GM18498 (cell line): Measurements from ENCODE around the gene INKA2.

Experiments
- ATAC-seq: cut with Tn5 transposase; IDR thresholded peaks from one replicate; pipeline ENCODE4 v1.9.1; 2021; ENCODE audit warnings: mild to moderate bottlenecking, moderate library complexity; ENCODE audit not compliant: unreplicated experiment

INKA2 gene

DNA sequence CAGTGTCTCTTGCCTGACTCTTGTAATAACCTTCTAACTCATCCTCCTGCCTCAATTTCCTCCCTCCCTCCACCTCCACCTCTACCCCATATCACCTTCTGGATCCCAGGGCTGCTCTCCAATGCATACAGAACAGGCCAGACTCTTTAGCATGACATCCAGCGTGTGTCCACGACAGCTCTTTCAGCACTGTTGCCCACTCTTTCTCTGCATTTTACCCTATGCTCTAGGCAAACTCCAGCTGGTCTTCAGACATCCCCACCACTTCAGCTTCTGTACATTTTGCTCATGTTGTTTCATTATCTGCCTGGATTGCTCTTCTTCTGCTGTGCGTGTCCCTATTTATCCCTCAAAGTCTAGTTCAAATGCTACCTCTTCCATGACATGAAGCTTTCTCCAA is 4.8 kb downstream of the INKA2 start:
- no peak for ATAC-seq

- ATAC-seq = no peak
These were observed 5.2 kb downstream of the INKA2 start for GRCh38 chr1:111733992-111734341.

DNA sequence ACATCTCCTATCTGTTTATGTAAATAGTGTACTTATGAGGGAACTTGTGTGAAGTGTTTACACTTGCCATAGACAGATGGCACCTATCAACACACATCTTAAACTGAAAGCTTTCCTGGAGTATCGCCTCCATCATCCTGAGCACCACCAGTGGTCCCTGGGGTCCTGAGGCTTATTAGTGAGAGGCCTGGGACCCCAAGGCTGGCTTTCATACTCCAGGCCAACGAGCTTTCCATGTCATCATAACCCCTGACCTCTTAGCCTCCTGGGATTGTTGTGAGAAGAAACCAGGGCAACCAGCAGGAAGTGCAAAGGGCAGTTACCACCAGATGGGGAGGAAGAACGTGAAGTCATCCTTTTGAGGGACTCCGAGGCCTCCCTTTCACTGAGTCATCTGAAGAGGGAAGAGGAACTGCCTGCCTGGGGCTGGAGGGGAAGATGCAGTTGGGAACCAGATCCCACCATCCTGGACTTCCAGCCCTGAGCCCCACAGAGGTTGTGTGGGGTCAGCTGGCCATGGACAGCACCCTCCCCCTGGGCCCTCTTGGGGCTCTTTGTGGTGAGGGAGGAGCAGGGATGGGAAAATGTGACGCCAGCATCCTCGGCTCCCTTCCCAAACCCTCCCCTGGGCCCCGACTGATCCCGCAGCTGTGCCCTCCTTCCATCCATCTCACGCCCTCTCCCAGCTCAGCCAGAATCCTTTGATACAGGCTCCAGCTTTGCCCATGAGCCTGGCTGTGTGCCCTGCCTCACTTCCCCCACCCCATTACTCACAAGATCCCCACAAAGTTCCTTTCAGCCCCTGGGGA is 5.8 kb downstream of the INKA2 start:
- ATAC-seq = no peak

GRCh38 chr1:111732718-111733117 is 6.5 kb downstream of the INKA2 start:
- ATAC-seq = no peak

GRCh38 chr1:111731956-111732355 is 7.2 kb downstream of the INKA2 start:
- no peak for ATAC-seq

GRCh38 chr1:111730706-111731105 is 8.5 kb downstream of the INKA2 start:
- no peak for ATAC-seq

GRCh38 chr1:111729946-111730681 is 9.1 kb downstream of the INKA2 start:
- ATAC-seq = no peak

DNA sequence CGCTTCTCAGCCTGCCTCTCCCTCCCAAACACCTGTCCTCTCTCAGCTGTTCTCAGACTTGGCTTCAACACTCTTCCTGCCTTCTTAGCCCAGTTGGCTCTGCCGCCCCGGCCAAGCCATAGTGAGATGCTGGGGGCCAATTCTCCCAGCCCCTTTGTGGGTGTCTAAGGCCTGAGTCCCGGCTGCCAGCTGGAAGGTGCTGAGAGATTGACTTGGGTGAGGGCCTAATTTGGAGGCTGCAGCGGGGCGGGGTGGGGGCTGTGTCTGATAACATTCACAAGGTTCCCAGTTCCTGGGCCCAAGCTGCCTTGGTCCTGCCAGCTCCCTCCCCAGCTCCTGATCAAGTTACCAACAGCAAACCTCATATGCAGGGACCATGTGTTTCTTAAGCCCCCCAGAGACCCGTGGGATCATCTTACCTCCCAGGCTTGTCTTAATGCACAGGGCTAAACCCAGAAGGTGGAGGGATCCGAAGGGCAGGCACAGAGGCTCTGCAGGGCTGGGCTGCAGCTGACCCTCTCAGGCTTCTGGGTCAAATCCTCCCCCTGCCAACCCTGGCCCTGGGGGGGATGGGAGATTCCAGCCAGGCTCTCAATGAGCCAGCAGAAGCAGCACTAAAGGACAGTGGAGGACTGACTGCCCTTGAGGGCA is 9.8 kb downstream of the INKA2 start:
- ATAC-seq = no peak

GRCh38 chr1:111727056-111727455 is 12.1 kb downstream of the INKA2 start:
- ATAC-seq = no peak

DNA sequence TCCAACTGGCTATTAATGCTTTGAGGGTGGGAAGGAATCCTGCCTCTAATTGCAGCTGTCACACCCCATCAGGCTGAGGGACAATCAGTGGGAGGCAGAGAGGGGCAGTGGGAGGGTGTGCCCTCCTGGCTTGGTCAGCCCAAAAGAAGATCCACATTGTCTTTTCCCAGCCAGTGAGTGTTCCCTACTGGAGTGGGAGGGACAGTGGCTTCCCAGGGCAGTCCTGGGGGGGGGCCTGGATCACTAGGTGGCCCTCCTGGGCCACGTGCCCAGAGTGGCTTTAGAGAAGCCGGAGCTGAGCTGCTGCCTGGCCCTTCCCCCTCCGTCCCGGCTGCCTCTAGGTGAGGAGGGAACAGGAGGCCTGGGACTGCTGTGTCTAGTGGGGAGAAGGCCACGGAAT is 14.0 kb downstream of the INKA2 start:
- ATAC-seq = no peak

- no peak for ATAC-seq
These were observed 15.3 kb downstream of the INKA2 start for GRCh38 chr1:111723871-111724270.

DNA sequence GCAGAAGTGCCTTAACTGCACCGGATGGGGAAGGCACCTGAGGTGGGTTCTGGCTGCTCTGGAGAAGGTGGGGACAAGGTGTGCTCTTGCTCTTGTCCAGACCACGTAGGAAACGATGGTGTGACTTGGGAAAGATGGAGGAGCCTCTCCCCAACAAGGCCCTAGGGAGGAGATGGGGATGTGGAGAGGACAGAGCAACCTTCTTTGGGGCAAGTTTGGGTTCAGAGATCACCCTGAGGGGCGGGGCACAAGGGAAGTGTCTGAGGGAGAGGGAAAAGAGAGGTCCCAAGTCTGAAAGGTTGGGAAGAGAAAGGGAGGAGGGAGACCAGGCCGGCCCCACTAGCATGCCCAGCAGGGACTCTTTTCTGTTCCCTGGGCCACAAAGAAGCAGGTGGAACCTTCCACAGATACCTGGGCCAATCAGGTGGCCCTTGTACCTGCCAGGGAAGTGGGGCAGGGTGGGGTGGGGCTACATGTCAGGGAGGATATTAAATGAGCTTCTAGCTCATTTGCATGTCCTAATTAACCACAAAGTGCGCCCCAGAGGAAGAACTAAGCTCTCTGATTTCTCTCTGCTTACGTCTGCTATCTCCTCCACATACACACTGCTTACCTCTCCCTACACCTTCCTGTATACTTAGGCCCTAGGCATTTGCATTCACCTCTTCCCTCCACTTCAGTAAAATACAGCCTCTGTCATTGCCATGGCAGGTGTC is 15.9 kb downstream of the INKA2 start:
- ATAC-seq = no peak

DNA sequence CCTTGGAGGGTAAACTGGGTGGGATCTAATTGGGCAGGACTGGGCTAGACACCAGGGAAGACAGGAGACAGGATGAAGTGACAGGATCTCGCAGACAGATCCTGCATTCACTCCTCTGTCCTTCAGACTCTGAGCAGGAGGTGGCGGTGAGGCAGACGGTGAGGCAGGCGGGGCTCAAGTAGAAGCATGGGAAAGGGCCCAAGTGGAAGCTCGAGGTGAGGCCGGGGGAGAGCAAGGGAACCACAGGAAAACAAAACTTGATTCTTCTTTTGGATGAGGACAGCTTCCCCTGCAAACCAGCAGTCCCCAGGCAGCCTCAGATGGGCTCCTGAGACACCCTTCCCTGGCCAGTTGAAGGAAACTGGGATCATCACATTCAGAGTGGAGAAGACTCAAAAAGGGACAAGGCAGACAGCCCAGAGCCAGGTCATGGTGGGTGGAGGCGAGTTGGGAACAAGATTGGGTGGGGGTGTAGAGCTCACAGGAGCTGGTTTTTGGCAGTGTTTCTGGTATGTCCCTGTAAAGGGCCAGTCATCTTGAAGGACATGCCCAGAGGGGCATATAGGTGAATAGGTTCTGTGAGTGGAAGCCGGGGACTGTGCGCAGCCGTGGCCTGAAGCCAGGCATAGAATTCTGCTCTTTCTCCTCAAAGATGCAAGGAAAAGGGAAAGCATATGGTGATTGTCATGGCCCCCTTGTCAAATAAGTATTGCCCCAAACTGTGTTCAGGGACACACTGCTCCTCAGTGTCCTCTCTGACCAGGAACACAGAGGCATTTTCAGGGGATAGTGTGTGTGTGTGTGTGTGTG is 18.0 kb downstream of the INKA2 start:
- ATAC-seq = no peak

- ATAC-seq = no peak
These were observed 18.8 kb downstream of the INKA2 start for GRCh38 chr1:111720274-111720976.

- ATAC-seq = no peak
These were observed 19.5 kb downstream of the INKA2 start for GRCh38 chr1:111719674-111720132.

GRCh38 chr1:111719135-111719534 is 20.1 kb downstream of the INKA2 start:
- no peak for ATAC-seq

DNA sequence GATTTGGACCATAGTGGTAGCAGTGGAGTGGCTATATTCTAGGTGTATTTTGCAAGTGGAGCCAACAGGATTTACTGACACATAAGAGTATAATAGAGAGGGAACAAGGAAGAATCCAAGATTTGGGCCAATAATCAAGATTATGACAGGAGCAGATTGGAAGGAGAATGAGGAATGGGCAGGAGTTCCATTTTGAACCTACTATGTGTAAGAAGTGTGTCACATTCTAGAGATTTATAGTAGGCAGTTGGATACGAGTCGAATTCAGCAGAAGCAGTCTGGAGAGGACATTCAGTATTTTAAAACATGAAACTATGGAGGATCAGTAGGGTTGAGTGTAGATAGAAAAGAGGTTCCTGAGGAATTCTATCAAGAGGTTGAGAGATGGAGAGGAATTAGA is 21.7 kb downstream of the INKA2 start:
- no peak for ATAC-seq

GRCh38 chr1:111716333-111716732 is 22.9 kb downstream of the INKA2 start:
- no peak for ATAC-seq

DNA sequence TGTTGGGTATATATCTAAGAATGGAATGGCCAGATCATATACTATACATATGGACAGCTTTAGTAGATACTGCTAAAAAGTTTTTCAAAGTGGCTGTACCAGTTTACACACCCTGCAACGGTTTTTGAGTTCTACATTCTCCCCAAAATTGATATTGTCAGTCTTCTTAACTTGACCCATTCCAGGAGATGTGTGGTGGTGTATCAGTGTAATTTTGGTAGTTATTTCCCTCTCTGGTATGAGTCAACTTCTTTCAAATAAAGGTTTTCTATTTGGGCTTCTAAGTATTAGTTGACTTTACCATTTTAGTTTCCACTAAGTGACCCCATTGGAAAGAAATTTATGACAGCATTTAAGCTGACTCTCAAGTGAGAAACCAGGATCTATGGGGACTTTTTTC is 29.2 kb downstream of the INKA2 start:
- no peak for ATAC-seq

DNA sequence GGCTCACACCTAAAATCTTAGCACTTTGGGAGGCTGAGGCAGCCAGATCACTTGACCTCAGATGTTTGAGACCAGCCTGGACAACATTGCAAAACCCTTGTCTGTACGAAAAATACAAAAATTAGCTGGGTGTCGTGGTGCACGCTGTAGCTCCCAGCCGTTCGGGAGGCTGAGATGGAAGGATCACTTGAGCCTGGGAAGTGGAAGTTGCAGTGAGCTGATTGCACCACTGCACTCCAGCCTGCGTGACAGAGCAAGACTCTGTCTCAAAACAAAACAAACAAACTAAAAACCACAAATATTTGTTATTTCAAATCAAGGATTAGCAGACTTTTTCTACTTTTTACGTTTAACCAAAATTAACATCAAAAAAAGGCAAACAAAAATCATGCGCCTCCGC is 31.3 kb downstream of the INKA2 start:
- ATAC-seq = no peak
